ENCODE data around the gene ATP6AP1.

ATP6AP1 gene

DNA sequence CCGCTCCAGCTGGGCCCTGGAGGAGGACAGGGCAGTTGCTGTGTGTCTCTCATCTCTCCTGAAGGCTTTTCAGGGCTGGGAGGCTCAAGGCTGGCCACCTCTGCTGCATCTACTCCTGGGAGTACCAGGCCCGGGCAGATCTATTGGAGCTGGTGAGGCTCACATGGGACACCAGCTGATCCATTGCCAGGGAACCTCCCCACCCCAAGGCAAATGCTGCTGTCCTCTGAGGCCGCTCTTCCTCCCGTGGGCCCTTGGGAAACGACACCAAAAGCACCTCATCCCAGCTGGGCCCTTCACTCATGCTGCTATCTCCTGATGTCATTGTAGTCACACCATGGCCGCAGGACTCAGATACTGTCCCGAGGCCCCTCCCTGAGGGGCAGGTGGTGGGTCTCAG, 54.3 kb downstream of the ATP6AP1 start:
- peaks cover 29 to 38% of the 10 kb centered on the region in 2 experiments for H3K4me1 ChIP-seq (ENCODE audit: control insufficient read depth in 1 of 2, insufficient read depth in 1 of 2, low read depth in 1 of 2, low read length in 1 of 2)
- H3K27ac ChIP-seq: no peak overlapping the region
- no peaks in the 10 kb centered on the region for H3K36me3 ChIP-seq
- H3K4me3 ChIP-seq (ENCODE audit: low read depth in 1 of 2, low read length in 1 of 2): no peak overlapping the region
- no peaks in the 10 kb centered on the region for H3K27me3 ChIP-seq
- H3K9me3 ChIP-seq: no peaks in the 10 kb centered on the region
- TF ChIP-seq, protein P1, sequence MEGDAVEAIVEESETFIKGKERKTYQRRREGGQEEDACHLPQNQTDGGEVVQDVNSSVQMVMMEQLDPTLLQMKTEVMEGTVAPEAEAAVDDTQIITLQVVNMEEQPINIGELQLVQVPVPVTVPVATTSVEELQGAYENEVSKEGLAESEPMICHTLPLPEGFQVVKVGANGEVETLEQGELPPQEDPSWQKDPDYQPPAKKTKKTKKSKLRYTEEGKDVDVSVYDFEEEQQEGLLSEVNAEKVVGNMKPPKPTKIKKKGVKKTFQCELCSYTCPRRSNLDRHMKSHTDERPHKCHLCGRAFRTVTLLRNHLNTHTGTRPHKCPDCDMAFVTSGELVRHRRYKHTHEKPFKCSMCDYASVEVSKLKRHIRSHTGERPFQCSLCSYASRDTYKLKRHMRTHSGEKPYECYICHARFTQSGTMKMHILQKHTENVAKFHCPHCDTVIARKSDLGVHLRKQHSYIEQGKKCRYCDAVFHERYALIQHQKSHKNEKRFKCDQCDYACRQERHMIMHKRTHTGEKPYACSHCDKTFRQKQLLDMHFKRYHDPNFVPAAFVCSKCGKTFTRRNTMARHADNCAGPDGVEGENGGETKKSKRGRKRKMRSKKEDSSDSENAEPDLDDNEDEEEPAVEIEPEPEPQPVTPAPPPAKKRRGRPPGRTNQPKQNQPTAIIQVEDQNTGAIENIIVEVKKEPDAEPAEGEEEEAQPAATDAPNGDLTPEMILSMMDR (IDR thresholded peaks at IDR 0.05): no peak

DNA sequence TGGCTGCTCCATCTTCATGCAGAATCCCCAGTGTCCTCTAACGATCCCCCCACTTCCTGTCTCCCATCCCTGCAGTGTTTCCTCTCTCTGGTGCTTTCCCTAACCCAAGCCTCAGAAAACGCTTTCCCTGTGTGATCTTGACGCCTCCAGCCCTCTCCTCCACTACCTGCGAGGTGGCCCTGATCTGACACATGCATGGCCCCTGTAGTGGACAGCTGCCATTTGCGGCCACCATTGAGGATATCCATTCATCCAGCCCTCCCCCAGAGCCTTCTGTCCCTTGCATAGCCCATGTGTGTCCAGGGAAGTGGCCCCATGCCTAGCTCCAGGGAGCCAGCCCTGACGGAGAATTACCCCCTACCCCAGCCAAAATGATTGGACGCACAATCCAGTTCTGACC, 54.8 kb downstream of the ATP6AP1 start:
- no peaks in the 10 kb centered on the region for H3K36me3 ChIP-seq
- TF ChIP-seq, protein P1 (IDR thresholded peaks at IDR 0.05): no peak
- H3K27me3 ChIP-seq: no peaks in the 10 kb centered on the region
- no peaks in the 10 kb centered on the region for H3K9me3 ChIP-seq
- no peak overlapping the region for H3K4me3 ChIP-seq (ENCODE audit: low read depth in 1 of 2, low read length in 1 of 2)
- H3K4me1 ChIP-seq (ENCODE audit: control insufficient read depth in 1 of 2, insufficient read depth in 1 of 2, low read depth in 1 of 2, low read length in 1 of 2): peaks cover 29 to 34% of the 10 kb centered on the region in 2 experiments
- H3K27ac ChIP-seq: no peak overlapping the region

DNA sequence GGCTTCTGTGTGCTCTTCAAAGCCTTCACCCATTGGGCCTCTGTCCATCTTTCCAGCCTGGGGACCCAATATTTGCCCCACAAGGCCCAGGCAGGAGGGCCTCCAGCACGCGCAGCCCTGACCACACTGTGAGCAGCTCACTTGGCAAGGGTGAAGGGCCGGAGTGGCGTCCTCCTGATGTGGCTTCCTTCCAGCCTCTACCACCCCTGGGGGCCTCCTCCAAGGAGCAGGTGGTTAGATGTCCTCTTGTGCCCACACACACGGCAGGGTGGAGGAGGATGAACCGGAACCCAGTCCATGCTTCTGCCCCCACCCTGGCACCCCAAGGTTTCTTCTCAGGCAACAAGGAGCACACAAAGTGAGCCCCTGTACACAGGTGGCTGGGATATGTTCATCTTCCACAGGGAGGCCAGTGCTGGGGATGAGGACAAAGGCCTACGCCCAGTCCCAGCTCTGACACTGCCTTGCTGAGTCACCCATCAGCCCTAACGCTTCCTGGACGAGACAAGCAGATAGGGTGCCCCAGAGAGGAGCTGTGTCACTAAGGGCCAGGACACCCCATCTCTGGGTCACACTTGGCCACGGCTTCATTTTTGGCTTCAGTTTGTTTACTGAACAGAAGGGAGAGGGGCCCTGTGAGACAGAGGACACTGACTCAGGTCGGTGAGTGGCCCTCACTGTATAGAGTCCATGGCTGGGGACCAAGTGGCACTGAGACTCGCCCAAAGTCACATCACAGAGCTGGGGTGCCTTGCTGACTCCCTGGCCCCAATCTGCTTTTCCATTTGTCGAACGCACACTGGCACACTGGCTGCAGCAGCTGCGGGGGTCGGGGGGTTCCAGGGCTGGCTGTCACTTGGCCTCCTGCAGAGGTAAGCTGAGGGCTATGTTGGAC, 56.0 kb downstream of the ATP6AP1 start:
- H3K9me3 ChIP-seq: no peaks in the 10 kb centered on the region

DNA sequence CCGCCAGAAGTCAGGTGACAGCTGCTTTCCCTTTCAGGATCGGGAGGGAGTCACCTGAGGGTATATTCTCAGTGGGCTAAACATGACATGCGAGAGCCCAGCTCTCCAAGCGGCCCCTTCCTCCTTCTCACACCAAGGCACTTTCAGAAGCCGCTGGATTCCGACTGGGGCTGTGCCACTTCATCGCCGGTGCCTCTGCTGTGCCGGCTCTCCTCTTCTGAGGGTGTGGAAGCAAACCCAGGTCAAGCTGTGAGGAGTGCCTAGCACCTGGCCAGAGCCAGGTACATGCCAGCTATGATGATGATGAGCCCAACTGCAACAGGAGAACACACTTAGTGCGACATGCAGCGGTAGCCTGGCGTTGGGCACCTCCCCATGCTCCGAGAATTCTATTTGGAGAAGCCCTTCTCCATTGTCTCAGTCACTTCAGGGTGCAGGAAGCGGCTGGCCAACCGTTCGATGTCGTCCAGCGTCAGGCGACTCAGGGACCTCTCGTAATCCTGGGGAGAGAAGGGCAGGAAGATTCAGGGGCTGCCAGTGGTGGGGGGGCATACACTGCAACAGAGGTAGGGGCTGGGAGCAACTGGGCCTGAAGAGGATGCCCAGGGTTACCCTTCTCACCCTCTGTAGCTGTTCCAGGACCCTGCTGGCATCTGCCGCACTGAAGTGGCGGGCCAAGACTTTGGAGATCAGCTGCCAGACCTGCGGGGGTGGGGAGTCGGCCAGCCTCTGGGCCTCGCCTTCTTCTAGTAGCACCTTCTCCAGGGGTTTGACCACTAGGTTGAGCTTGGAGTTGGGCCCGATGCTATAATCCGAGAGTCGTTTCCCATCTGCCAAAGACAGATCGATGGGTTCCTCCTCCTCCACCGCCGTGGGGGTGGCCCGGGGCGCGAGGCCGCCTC, 56.9 kb downstream of the ATP6AP1 start:
- H3K27me3 ChIP-seq: no peaks in the 10 kb centered on the region
- H3K36me3 ChIP-seq: no peaks in the 10 kb centered on the region
- H3K9me3 ChIP-seq: no peaks in the 10 kb centered on the region
- H3K4me1 ChIP-seq (ENCODE audit: control insufficient read depth in 1 of 2, insufficient read depth in 1 of 2, low read depth in 1 of 2, low read length in 1 of 2): peaks cover 36 to 41% of the 10 kb centered on the region in 2 experiments
- H3K27ac ChIP-seq: peak overlapping the region; percentile 73
- peak overlapping the region; percentile 66 for H3K4me3 ChIP-seq (ENCODE audit: low read depth in 1 of 2, low read length in 1 of 2)
- TF ChIP-seq, protein P1 (IDR thresholded peaks at IDR 0.05): no peak

More for the DNA sequence above, 56.0 kb downstream of the ATP6AP1 start:
- H3K4me1 ChIP-seq (ENCODE audit: control insufficient read depth in 1 of 2, insufficient read depth in 1 of 2, low read depth in 1 of 2, low read length in 1 of 2): peaks cover 34 to 39% of the 10 kb centered on the region in 2 experiments
- H3K27ac ChIP-seq: peak overlapping the region; percentile 31
- no peak overlapping the region for H3K4me3 ChIP-seq (ENCODE audit: low read depth in 1 of 2, low read length in 1 of 2)
- TF ChIP-seq, protein P1 (IDR thresholded peaks at IDR 0.05): no peak
- no peaks in the 10 kb centered on the region for H3K27me3 ChIP-seq
- no peaks in the 10 kb centered on the region for H3K36me3 ChIP-seq

DNA sequence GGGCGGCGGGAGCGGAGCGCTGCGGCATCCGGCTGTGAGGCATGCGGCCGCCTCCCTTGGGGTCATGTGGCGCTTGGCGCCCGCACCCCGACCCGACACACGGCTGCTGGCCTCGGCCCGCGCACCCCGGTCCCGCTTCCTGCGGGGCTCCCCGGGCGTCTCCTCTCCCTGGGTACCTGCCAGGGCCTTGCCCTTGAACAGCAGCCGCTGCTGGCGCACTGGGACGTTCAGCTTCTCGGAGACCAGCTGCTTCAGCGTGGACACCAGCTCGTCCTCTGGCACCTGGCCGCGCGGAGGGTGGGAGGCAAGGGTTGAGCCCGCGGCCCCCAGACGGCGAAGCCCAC, 57.5 kb downstream of the ATP6AP1 start:
- H3K4me3 ChIP-seq (ENCODE audit: low read depth in 1 of 2, low read length in 1 of 2): peak overlapping the region; percentile 66
- no peaks in the 10 kb centered on the region for H3K36me3 ChIP-seq
- TF ChIP-seq, protein P1 (IDR thresholded peaks at IDR 0.05): no peak
- no peaks in the 10 kb centered on the region for H3K27me3 ChIP-seq
- no peaks in the 10 kb centered on the region for H3K9me3 ChIP-seq
- H3K27ac ChIP-seq: peak overlapping the region; percentile 73
- peaks cover 36 to 41% of the 10 kb centered on the region in 2 experiments for H3K4me1 ChIP-seq (ENCODE audit: control insufficient read depth in 1 of 2, insufficient read depth in 1 of 2, low read depth in 1 of 2, low read length in 1 of 2)

All from neutrophil (primary cell).